GM21447 (cell line): ENCODE data around the gene C8A.

ENCODE experiments used
- ATAC-seq: cut with Tn5 transposase; IDR thresholded peaks from one replicate; pipeline ENCODE4 v1.9.1; 2021; ENCODE audit not compliant: unreplicated experiment

C8A gene

GRCh38 chr1:56836359-56836758 is 18.2 kb upstream of the C8A start:
- ATAC-seq: no peak

- ATAC-seq: no peak
Observed at GRCh38 chr1:56837244-56837939, 17.2 kb upstream of the C8A start.

- no peak for ATAC-seq
Observed at GRCh38 chr1:56838759-56839158, 15.8 kb upstream of the C8A start.

- no peak for ATAC-seq
Observed at GRCh38 chr1:56843544-56843943, 11.1 kb upstream of the C8A start.

GRCh38 chr1:56844545-56845136 is 10.0 kb upstream of the C8A start:
- ATAC-seq: no peak

GRCh38 chr1:56845343-56845742 is 9.3 kb upstream of the C8A start:
- no peak for ATAC-seq

- no peak for ATAC-seq
Observed at GRCh38 chr1:56849750-56850149, 4.8 kb upstream of the C8A start.

GRCh38 chr1:56850411-56850810 is 4.2 kb upstream of the C8A start:
- no peak for ATAC-seq

- no peak for ATAC-seq
Observed at GRCh38 chr1:56850922-56851321, 3.7 kb upstream of the C8A start.

- ATAC-seq: no peak
Observed at GRCh38 chr1:56852476-56852875, 2.1 kb upstream of the C8A start.

- no peak for ATAC-seq
Observed at GRCh38 chr1:56855190-56855589, 593 bp downstream of the C8A start.

- ATAC-seq: no peak
Observed at GRCh38 chr1:56856186-56856585, 1.6 kb downstream of the C8A start.

- no peak for ATAC-seq
Observed at GRCh38 chr1:56859287-56859686, 4.7 kb downstream of the C8A start.

- no peak for ATAC-seq
Observed at GRCh38 chr1:56863265-56863992, 8.8 kb downstream of the C8A start.

- ATAC-seq: no peak
Observed at GRCh38 chr1:56864430-56864829, 9.8 kb downstream of the C8A start.

GRCh38 chr1:56866656-56867055 is 12.1 kb downstream of the C8A start:
- no peak for ATAC-seq

GRCh38 chr1:56867491-56867890 is 12.9 kb downstream of the C8A start:
- no peak for ATAC-seq

GRCh38 chr1:56868761-56869160 is 14.2 kb downstream of the C8A start:
- ATAC-seq: no peak

GRCh38 chr1:56872597-56872996 is 18.0 kb downstream of the C8A start:
- ATAC-seq: no peak

- ATAC-seq: no peak
Observed at GRCh38 chr1:56873213-56873612, 18.6 kb downstream of the C8A start.

- no peak for ATAC-seq
Observed at GRCh38 chr1:56874689-56875088, 20.1 kb downstream of the C8A start.

- no peak for ATAC-seq
Observed at GRCh38 chr1:56877973-56878372, 23.4 kb downstream of the C8A start.
